ENCODE data around the gene CR1L.

- TF ChIP-seq CTCF (IDR thresholded peaks at IDR 0.05 in 4 of 5, conservative IDR thresholded peaks at IDR 0.05 in 1 of 5) (no peak), POLR2A (IDR thresholded peaks at IDR 0.05) (no peak)
Observed at GRCh38 chr1:207752456-207752998, 107.6 kb downstream of the CR1L start.

All from gastrocnemius medialis (tissue), 4 donors.